ENCODE measurements around the gene PTPRN2.

The PTPRN2 gene

DNA sequence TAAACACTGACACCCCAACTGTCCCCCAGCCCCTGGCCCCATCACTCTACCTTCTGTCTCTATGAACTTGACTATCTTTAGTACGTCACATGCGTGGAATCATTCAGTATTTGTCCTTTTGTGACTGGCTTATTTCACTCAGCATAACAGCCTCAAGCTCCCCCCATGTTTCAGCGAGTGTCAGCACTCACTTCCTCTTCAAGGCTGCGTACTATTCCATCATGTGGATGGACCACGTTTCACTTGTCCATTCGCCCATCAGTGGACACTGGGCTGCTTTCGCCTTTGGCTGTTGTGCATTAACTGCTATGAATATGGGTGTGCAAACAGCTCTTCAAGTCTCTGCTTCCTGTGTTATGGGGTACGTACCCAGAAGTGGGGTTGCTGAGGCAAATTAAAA is 100.7 kb downstream of the PTPRN2 start:
- no peak for DNase-seq

- no peak for DNase-seq
These were observed 102.7 kb downstream of the PTPRN2 start for GRCh38 chr7:158484801-158485531.

GRCh38 chr7:158482480-158482879 is 105.1 kb downstream of the PTPRN2 start:
- no peak for DNase-seq

- DNase-seq = no peak
These were observed 108.0 kb downstream of the PTPRN2 start for GRCh38 chr7:158479664-158480025.

GRCh38 chr7:158479021-158479663 is 108.5 kb downstream of the PTPRN2 start:
- DNase-seq = no peak

GRCh38 chr7:158477866-158478265 is 109.8 kb downstream of the PTPRN2 start:
- no peak for DNase-seq

DNA sequence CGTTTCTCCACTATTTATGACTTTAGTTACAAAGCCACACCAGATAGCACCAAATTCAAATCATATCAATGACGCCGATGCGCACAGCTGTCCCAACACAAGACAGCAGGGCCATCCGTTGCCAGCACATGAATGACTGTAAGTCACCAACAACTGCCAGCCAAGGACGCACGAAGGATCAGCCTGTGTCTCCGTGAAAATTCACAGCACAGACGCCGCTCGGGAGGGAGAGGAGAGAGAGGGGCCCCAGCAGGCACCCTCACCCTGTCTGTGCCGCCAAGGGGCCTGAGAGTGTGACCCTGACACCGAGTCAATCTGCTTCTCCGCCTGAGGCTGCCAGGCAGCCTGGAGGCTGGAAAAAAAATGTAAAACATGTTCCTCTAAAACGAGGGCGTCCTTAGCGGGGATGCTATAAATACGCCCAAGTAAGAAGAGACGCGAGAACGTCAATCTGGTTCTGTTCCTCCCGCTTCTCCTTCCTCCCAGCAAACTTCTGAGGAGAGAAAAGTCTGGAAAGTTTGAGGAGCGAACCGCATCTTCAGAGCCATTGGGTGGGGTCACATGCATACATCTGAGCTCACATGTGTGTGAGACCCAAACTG is 111.2 kb downstream of the PTPRN2 start:
- no peak for DNase-seq

DNA sequence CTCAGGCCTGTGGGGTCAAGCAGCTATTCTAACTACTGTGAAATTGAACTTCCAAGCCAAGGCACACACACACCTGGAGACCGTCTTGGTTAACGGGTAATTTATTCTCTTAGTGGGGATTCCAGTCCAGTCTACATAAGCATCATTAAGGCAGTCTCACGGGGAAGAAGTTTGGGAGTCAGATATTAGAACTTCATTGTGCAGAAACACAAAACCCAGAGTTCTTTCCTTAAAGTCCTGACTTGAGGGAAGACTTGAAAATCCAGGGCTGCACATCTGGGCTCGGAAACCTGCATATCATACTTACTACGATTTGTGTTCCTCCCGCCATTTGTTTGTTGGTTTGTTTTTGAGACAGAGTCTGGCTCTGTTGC is 112.0 kb downstream of the PTPRN2 start:
- no peak for DNase-seq

DNA sequence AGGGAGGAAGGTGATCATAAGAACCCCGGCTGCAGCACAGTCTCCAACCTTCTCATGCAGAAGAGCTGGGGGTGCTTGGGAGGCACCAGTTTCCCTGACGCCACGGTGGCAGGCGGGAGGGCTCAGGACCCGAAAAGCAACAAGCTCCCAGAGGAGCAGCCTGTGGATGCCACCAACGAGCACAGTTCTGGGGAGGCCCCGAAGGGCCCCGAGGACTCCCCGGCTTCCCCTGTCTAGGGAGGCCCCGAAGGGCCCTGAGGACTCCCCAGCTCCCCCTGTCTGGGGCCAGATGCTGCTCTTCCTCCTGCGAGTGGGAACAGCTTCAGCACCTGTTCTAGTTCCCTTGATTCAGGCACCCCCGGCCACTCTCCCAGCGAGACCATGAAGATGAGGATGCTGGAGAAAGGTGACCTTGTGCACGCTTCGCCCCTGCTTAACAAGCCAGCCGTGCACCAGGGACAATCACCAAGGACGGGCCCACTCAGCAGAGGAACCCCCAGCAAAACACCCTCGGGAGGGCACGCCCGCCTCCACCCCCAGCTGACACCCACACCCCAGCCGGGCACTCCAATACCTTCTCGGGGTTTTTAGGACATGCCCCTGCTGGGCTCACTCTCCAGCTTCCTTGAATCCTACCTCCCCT is 112.5 kb downstream of the PTPRN2 start:
- no peak for DNase-seq

- no peak for DNase-seq
These were observed 113.1 kb downstream of the PTPRN2 start for GRCh38 chr7:158474488-158474887.

GRCh38 chr7:158473946-158474345 is 113.7 kb downstream of the PTPRN2 start:
- DNase-seq = no peak

DNA sequence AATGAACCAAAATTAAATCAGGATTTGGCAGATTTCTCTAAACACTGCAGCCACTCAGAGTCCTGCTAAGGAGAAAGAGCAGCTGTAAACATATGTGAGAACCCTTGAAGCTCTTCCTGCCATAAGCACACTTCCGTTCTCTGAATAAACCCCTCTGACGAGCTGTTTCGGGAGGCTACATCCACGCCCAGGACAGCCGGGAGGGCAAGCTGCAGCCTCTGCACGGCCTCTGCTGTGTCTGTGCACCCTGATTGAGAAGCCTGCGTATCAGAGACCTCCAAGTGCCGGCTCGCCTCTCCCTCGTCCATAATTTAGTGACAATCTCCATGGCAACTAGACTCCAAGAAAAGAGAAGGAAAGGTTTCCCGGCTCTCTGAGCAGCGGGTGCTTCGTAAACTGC is 114.4 kb downstream of the PTPRN2 start:
- no peak for DNase-seq

DNA sequence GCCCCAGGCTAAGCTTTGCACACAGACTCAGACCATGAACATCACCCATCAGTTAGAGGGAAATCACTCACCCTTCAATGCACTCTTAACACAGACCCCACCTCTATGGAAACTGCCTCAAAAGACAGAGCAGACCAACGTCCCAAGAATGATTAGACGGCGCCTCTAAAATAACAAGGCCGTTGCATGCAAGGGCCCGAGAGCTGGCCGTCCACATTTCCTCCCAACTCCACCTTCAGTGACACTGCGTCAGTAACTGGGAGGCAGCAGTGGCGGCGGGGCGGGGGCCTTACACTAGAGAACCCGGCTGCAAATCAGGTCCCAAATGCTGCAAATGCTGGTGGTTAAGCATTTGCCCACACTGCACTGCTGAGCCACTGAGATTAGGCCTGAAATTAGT is 115.0 kb downstream of the PTPRN2 start:
- DNase-seq = no peak

- DNase-seq = no peak
These were observed 115.9 kb downstream of the PTPRN2 start for GRCh38 chr7:158471716-158472115.

DNA sequence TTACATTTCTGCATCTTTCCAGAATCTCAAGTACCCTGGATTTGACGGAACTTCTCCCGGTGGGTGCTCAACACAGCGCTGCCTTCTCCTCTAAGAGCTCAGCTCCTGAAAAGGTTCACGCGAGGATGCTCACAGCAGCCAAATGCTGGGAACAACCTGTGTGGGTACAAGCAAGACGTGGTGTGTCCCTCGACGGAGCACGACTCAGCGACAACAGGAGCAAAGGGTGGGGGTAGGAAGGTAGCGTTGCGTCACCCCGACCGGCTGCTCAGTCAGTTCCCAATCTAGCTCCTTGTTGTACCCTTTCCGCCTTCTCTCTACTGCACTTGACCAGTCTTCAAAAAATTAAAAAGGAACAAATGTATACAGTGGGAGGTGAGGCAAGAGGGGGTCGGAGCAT is 117.3 kb downstream of the PTPRN2 start:
- no peak for DNase-seq

DNA sequence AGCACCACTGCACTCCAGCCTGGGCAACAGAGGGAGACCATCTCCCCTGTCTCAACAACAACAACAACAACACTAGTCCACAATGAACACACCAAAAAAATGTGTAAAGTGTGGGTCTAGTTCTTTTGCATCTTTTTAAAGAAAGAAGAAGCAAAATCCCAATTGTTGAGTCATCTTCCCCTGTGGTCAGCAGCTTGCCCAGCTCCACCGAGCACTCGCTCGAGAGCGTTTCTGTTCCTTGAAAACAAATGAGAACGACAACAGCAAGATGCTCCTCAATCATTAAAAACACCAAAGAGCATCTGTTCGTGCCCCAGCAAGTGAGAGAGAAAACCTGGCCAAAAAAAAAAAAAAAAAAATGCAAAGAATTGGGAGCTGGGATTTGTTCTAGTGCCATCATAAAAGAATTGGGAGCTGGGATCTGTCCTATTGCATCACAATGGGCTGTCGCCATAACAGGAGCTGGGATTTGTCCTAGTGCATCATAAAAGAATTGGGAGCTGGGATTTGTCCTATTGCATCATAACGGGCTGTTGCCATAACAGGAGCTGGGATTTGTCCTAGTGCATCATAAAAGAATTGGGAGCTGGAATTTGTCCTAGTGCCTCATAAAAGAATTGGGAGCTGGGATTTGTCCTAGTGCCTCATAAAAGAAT is 118.1 kb downstream of the PTPRN2 start:
- no peak for DNase-seq

- DNase-seq = no peak
These were observed 118.8 kb downstream of the PTPRN2 start for GRCh38 chr7:158468700-158469296.

GRCh38 chr7:158468181-158468580 is 119.4 kb downstream of the PTPRN2 start:
- no peak for DNase-seq

- DNase-seq = no peak
These were observed 120.1 kb downstream of the PTPRN2 start for GRCh38 chr7:158467562-158467961.

DNA sequence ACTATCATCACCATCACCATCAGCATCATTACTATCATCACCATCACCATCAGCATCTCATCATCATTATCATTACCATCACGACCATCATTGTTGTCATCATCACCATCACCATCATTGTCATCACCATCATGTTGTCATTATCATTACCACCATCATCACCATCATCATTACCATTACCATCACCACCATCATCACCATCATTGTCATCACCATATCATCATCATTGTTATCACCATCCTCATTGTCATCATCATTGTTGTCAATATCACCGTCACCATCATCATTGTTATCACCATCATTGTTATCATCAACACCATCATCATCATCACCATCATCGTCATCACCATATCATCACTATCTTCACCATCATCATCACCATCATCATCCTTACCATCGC is 124.3 kb downstream of the PTPRN2 start:
- no peak for DNase-seq

- DNase-seq = no peak
These were observed 125.8 kb downstream of the PTPRN2 start for GRCh38 chr7:158461824-158462223.

- DNase-seq = no peak
These were observed 127.0 kb downstream of the PTPRN2 start for GRCh38 chr7:158460665-158461064.

GRCh38 chr7:158458716-158459282 is 128.8 kb downstream of the PTPRN2 start:
- DNase-seq = no peak

Data from NCI-H1417 treated with DMSO at 0.1 percent for 48 hours (cell line).